Measurements from ENCODE around the gene GPATCH2L.

GPATCH2L gene

DNA sequence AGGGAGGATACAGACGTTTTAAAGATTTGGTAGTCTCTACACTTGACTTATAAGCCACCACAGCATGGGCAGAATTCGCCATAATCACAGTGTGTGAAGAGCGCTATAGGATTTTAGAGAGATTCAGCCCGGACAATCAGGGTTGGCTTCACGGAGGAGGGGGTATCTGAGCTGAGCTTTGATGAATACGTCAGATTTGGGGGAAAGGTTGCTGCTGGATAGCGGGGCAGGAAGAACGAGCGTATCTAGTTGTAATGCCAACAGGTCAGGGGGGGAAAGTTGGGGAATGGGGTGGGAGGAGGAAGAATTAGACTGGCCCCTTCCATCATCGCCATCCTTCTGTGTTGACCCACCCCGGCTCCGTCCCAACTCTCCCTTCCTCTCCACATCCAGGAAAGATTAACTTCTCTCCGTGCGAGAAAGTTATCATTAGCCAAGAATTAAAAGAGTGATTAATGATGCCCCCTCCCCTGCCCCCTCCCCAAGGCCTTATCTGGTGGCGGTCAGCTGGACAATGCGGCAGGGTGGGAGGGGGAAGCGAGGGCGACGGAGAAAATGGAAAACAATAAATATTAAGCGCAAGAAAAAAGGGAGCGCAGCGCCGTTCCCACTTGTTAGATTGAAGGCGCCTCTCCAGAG is 13.5 kb upstream of the GPATCH2L start:
- H3K27me3 ChIP-seq (ENCODE audit: low read length), result no peaks in the 10 kb centered on the region
- no peak overlapping the region for H3K9ac ChIP-seq (ENCODE audit: low read length)
- no peak overlapping the region for H3K4me3 ChIP-seq (ENCODE audit: insufficient read depth, low read length, poor library complexity, severe bottlenecking)
- no peak overlapping the region for H3K27ac ChIP-seq (ENCODE audit: low read depth, low read length)
- no peak overlapping the region for H3K4me2 ChIP-seq (ENCODE audit: low read depth, low read length, poor library complexity, severe bottlenecking)
- no peaks in the 10 kb centered on the region for H3K79me2 ChIP-seq (ENCODE audit: insufficient read depth, low read length)
- 0 out of 2 replicates have a peak, but pooled peaks cover 2% of the 10 kb centered on the region for H3K9me3 ChIP-seq (ENCODE audit: insufficient read depth, low read length)
- no peaks in the 10 kb centered on the region for H3F3A ChIP-seq (ENCODE audit: insufficient read depth)
- H3K9me2 ChIP-seq (replicated peaks; ENCODE audit: insufficient read depth, low read length), result no peaks in the 10 kb centered on the region
- TF ChIP-seq CTCF (IDR thresholded peaks at IDR 0.05; ENCODE audit: insufficient read depth, low read length, poor library complexity, severe bottlenecking), result no peak
- no peak for TF ChIP-seq EZH2phosphoT487 (conservative IDR thresholded peaks at IDR 0.05; ENCODE audit: low read length)
- H2AFZ ChIP-seq (ENCODE audit: low read depth, low read length, severe bottlenecking), result no peak overlapping the region
- no peaks in the 10 kb centered on the region for H3K36me3 ChIP-seq (ENCODE audit: low read length)
- no peaks in the 10 kb centered on the region for H4K20me1 ChIP-seq (ENCODE audit: low read depth, low read length)

DNA sequence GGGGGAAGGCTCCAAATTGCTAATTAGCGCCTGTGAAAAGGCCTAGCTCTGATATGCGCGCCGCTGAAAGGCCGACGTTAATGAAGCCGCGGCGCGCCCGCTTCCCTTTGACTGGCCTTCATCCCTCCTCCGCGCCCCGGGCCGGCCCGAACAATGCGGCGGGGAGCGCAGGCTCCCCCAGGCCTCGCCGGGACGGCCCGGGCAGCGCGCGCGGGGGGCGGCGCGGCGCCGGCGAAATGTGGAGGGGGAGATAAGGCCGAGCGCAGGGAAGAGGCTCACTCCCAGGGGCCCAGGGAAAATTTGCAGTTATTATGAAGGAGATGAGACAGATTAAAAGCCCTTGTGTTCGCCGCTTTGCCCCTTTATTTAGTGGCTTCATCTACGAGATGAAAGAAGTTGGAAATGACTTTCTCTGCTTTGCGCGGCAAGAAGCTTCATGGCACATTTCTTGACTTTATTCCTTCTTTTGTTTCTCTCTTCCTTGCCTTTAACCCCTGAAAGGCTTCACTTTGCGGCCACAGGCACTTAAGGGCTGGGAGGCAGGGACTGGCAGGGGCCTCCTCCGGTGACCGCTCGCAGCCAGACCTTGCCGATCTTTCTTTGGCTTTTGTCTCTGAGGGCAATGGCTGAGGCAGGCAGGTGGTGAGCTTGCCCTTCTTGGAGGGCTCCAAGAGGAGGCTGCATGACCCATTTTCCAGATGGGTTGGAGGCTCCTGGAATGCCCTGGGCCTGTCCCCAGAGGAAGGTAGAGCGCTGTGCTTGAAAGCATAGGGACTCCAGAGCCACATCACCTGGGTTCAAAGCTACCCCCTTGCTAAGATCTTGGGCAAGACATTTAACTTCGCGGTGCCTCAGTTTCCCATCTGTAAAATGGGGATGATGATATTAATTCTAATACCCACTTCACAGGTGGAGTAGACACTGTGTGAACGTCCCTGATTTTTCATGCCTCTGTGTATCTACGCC is 12.7 kb upstream of the GPATCH2L start:
- no peak overlapping the region for H3K27ac ChIP-seq (ENCODE audit: low read depth, low read length)
- no peaks in the 10 kb centered on the region for H3K36me3 ChIP-seq (ENCODE audit: low read length)
- 0 out of 2 replicates have a peak, but pooled peaks cover 8% of the 10 kb centered on the region for H3K9me3 ChIP-seq (ENCODE audit: insufficient read depth, low read length)
- H3K27me3 ChIP-seq (ENCODE audit: low read length), result no peaks in the 10 kb centered on the region
- no peaks in the 10 kb centered on the region for H3K9me2 ChIP-seq (replicated peaks; ENCODE audit: insufficient read depth, low read length)
- H3K9ac ChIP-seq (ENCODE audit: low read length), result no peak overlapping the region
- TF ChIP-seq CTCF (IDR thresholded peaks at IDR 0.05; ENCODE audit: insufficient read depth, low read length, poor library complexity, severe bottlenecking), result no peak
- no peak for TF ChIP-seq EZH2phosphoT487 (conservative IDR thresholded peaks at IDR 0.05; ENCODE audit: low read length)
- H3K4me3 ChIP-seq (ENCODE audit: insufficient read depth, low read length, poor library complexity, severe bottlenecking), result no peak overlapping the region
- H3K4me2 ChIP-seq (ENCODE audit: low read depth, low read length, poor library complexity, severe bottlenecking), result no peak overlapping the region
- no peaks in the 10 kb centered on the region for H4K20me1 ChIP-seq (ENCODE audit: low read depth, low read length)
- no peaks in the 10 kb centered on the region for H3F3A ChIP-seq (ENCODE audit: insufficient read depth)
- H2AFZ ChIP-seq (ENCODE audit: low read depth, low read length, severe bottlenecking), result no peak overlapping the region
- H3K79me2 ChIP-seq (ENCODE audit: insufficient read depth, low read length), result no peaks in the 10 kb centered on the region

DNA sequence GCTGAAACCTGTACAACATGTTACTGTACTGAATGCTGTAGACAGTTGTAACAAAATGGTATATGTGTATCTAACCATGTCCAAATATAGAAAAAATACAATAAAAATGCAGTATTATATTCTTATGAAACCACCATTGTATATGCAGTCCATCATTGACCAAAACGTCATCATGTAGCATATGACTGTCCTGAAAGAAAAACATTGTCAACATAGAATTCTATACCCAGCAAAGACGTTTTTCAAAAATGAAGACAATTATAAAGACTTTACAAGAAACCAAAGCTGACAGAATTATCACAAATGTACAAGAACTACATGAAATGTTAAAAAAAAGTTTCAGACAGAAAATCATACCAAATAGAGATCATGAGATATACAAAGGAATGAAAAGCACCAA is 8.1 kb upstream of the GPATCH2L start:
- Histone ChIP-seq H3K36me3 (ENCODE audit: low read length) (no peaks in the 10 kb centered on the region), H3K27me3 (ENCODE audit: low read length) (no peaks in the 10 kb centered on the region), H3F3A (ENCODE audit: insufficient read depth) (no peaks in the 10 kb centered on the region), H3K4me3 (ENCODE audit: insufficient read depth, low read length, poor library complexity, severe bottlenecking) (no peak overlapping the region), H4K20me1 (ENCODE audit: low read depth, low read length) (no peaks in the 10 kb centered on the region), H3K4me2 (ENCODE audit: low read depth, low read length, poor library complexity, severe bottlenecking) (no peak overlapping the region), H3K9me2 (replicated peaks; ENCODE audit: insufficient read depth, low read length) (no peaks in the 10 kb centered on the region), H3K9ac (ENCODE audit: low read length) (no peak overlapping the region), H3K27ac (ENCODE audit: low read depth, low read length) (no peak overlapping the region), H3K9me3 (ENCODE audit: insufficient read depth, low read length) (0 out of 2 replicates have a peak, but pooled peaks cover 8% of the 10 kb centered on the region), H2AFZ (ENCODE audit: low read depth, low read length, severe bottlenecking) (no peak overlapping the region), H3K79me2 (ENCODE audit: insufficient read depth, low read length) (no peaks in the 10 kb centered on the region)
- TF ChIP-seq EZH2phosphoT487 (conservative IDR thresholded peaks at IDR 0.05; ENCODE audit: low read length), result no peak
- TF ChIP-seq CTCF (IDR thresholded peaks at IDR 0.05; ENCODE audit: insufficient read depth, low read length, poor library complexity, severe bottlenecking), result no peak

Measured in SU-DHL-6 (cell line).